DND-41 (cell line): Measurements from ENCODE around the gene RPS6KC1.

Experiments used
- ATAC-seq: fragments of 200-7000 bp; cut with Tn5 transposase; 3 replicates; pipeline ENCODE4 v1.9.1; 2021; ENCODE audit warnings: low read depth; ENCODE audit not compliant: insufficient read depth
- DNase-seq: peaks from one replicate; pipeline ENCODE4 v3.0.0-alpha.2; 2020
- H2AFZ ChIP-seq: 2 replicates; pipeline ENCODE4 v1.6.0; 2012; ENCODE audit warnings: low read depth, low read length
- H3K27ac ChIP-seq: 2 replicates; pipeline ENCODE4 v1.5.1; 2012; ENCODE audit warnings: low read length, inconsistent platforms
- H3K27me3 ChIP-seq: fragments of 200-600 bp; sonication (generic); 2 replicates; pipeline ENCODE4 v1.6.0; 2012; ENCODE audit warnings: low read length, mild to moderate bottlenecking, inconsistent platforms; ENCODE audit not compliant: insufficient read depth, poor library complexity
- H3K36me3 ChIP-seq: 2 replicates; pipeline ENCODE4 v1.5.1; 2012; ENCODE audit warnings: low read length, inconsistent platforms; ENCODE audit not compliant: insufficient read depth
- H3K4me1 ChIP-seq: 2 replicates; pipeline ENCODE4 v1.5.1; 2012; ENCODE audit warnings: mild to moderate bottlenecking, low read length; ENCODE audit not compliant: insufficient read depth
- H3K4me2 ChIP-seq: 2 replicates; pipeline ENCODE4 v1.6.0; 2012; ENCODE audit warnings: mild to moderate bottlenecking, moderate library complexity, low read length, inconsistent platforms; ENCODE audit not compliant: insufficient read depth
- H3K4me3 ChIP-seq, 2 experiments: fragments of 200-600 bp in 1 of 2; shearing (Covaris generic) in 1 of 2; 2 replicates each; pipeline ENCODE4 v1.5.1; 2012 to 2016; ENCODE audit warnings: inconsistent platforms in 2 of 2, low read length in 2 of 2, mild to moderate bottlenecking in 2 of 2, low read depth in 1 of 2, moderate library complexity in 1 of 2
- H3K79me2 ChIP-seq: 2 replicates; pipeline ENCODE4 v1.6.0; 2012; ENCODE audit warnings: low read length, inconsistent platforms; ENCODE audit not compliant: insufficient read depth
- H3K9ac ChIP-seq: 2 replicates; pipeline ENCODE4 v1.6.0; 2012; ENCODE audit warnings: low read depth, mild to moderate bottlenecking, inconsistent platforms, low read length, moderate library complexity
- H3K9me3 ChIP-seq: 2 replicates; pipeline ENCODE4 v1.5.1; 2012; ENCODE audit warnings: low read length, moderate library complexity, mild to moderate bottlenecking, inconsistent platforms; ENCODE audit not compliant: insufficient read depth, severe bottlenecking
- H4K20me1 ChIP-seq: 2 replicates; pipeline ENCODE4 v1.6.0; 2012; ENCODE audit warnings: low read length; ENCODE audit not compliant: insufficient read depth
- EZH2 ChIP-seq: IDR thresholded peaks from 3 replicates; pipeline ENCODE4 v1.6.1; 2012; ENCODE audit warnings: borderline replicate concordance, low read depth, mild to moderate bottlenecking, moderate library complexity, low read length, inconsistent platforms; ENCODE audit not compliant: severe bottlenecking
- TF ChIP-seq, protein P1 (sequence below): IDR thresholded peaks from 2 replicates; pipeline ENCODE4 v1.5.1; 2012; ENCODE audit warnings: borderline replicate concordance, low read length, moderate library complexity, mild to moderate bottlenecking; ENCODE audit not compliant: poor library complexity, severe bottlenecking; ENCODE audit errors: extremely low read depth

Gene RPS6KC1

DNA sequence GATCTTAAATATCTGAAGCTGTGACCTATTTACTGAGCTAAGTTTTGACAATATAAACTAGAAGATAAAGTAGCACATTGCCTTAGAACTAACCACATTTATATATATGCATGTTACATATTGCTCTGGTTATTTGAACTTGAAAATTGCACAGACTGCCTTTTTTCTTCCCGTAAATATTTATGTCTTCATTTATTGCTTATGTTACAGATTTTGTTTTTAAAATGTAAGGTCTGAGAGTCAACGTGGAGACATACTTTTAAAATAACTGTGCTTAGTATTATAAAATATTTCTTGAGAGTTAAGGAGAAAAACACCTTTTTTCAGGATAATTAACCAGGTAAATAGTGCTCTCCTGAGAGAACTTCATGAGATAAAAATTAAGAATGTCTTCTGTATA is 3.1 kb downstream of the RPS6KC1 start:
- H3K27ac ChIP-seq: no peak overlapping the region
- peaks cover 2% of the 10 kb centered on the region; the same call in 1 of the 2 replicates for H4K20me1 ChIP-seq
- TF ChIP-seq, protein P1, sequence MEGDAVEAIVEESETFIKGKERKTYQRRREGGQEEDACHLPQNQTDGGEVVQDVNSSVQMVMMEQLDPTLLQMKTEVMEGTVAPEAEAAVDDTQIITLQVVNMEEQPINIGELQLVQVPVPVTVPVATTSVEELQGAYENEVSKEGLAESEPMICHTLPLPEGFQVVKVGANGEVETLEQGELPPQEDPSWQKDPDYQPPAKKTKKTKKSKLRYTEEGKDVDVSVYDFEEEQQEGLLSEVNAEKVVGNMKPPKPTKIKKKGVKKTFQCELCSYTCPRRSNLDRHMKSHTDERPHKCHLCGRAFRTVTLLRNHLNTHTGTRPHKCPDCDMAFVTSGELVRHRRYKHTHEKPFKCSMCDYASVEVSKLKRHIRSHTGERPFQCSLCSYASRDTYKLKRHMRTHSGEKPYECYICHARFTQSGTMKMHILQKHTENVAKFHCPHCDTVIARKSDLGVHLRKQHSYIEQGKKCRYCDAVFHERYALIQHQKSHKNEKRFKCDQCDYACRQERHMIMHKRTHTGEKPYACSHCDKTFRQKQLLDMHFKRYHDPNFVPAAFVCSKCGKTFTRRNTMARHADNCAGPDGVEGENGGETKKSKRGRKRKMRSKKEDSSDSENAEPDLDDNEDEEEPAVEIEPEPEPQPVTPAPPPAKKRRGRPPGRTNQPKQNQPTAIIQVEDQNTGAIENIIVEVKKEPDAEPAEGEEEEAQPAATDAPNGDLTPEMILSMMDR: no peak
- no peak for TF ChIP-seq EZH2
- no peak overlapping the region for H3K4me2 ChIP-seq
- DNase-seq (no peak), ATAC-seq (no peak)
- peaks cover 27% of the 10 kb centered on the region for H3K79me2 ChIP-seq
- H3K4me1 ChIP-seq: peaks cover 31% of the 10 kb centered on the region
- H3K9me3 ChIP-seq: peaks cover 8% of the 10 kb centered on the region
- no peak overlapping the region for H3K9ac ChIP-seq
- H3K36me3 ChIP-seq: no peaks in the 10 kb centered on the region
- H3K27me3 ChIP-seq: no peaks in the 10 kb centered on the region
- H2AFZ ChIP-seq: no peak overlapping the region
- no peak overlapping the region for H3K4me3 ChIP-seq

DNA sequence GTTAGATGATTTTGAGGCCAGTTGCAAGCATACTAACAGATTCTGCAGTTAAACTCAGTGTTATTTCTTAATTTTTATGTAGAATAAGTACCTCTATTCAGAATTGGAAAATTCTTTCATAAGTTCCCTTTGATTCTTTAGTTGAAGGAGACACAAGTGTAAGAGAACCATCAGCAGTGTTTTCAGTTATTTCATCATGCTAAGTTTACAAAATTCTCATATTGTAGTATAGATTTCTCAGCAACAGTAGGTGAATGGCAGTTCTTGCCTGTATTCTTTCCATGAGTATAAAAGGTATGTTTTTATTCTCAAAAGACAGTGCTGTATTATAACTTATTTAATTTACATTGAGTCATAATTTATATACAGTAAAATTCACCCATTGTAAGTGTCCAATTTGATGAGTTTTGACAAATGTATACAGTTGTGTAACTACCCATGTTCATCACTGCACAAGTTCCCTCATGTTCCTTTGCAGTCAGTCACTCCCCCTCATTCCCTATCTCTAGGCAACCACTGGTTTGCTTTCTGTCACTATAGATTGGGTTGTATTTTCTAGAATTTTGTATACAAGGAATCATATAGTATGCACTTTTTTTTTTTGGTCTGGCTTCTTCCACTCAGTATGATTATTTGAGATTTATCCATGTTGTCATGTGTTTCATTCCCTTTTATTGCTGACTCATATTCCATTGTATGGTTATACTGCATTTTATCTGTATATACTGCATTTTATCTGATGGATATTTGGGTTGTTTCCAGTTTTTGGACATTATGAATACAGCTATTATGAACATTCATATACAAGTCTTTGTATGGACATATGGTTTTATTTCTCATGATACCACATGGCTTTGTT is 3.9 kb downstream of the RPS6KC1 start:
- Histone ChIP-seq H2AFZ (no peak overlapping the region), H3K27me3 (no peaks in the 10 kb centered on the region), H4K20me1 (peaks cover 2% of the 10 kb centered on the region; the same call in 1 of the 2 replicates), H3K4me1 (peaks cover 31% of the 10 kb centered on the region), H3K27ac (no peak overlapping the region), H3K9me3 (peaks cover 7% of the 10 kb centered on the region), H3K4me3 (no peak overlapping the region), H3K79me2 (peaks cover 29% of the 10 kb centered on the region), H3K4me2 (no peak overlapping the region), H3K9ac (no peak overlapping the region), H3K36me3 (no peaks in the 10 kb centered on the region)
- TF ChIP-seq, protein P1: no peak
- no peak for TF ChIP-seq EZH2
- DNase-seq: no peak
- no peak for ATAC-seq

DNA sequence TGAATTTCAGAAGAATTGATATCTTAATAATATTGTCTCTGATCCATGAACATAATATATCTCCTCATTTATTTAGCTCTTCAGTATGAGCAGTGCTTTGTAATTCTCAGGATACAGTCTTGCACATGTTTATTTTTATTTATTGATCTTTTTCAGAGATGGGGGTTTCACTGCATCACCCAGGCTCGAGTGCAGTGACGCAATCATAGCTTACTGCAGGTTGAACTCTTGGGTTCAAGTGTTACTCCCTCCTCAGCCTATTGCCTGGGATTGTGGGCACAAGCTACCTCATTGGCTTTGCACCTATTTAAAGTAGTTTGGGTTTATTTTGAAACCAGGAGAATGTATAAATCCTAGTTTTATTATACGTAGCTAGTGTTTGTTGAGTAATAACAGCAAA is 4.7 kb downstream of the RPS6KC1 start:
- H4K20me1 ChIP-seq: peaks cover 2% of the 10 kb centered on the region; the same call in 1 of the 2 replicates
- no peaks in the 10 kb centered on the region for H3K36me3 ChIP-seq
- peaks cover 25% of the 10 kb centered on the region for H3K4me1 ChIP-seq
- no peak overlapping the region for H3K9ac ChIP-seq
- H3K27me3 ChIP-seq: no peaks in the 10 kb centered on the region
- H2AFZ ChIP-seq: no peak overlapping the region
- peaks cover 29% of the 10 kb centered on the region for H3K79me2 ChIP-seq
- no peak overlapping the region for H3K27ac ChIP-seq
- no peak for TF ChIP-seq EZH2
- TF ChIP-seq, protein P1: no peak
- ATAC-seq (no peak), DNase-seq (no peak)
- no peak overlapping the region for H3K4me3 ChIP-seq
- no peaks in the 10 kb centered on the region for H3K9me3 ChIP-seq
- no peak overlapping the region for H3K4me2 ChIP-seq
